NCI-H526 (cell line): ENCODE results near the gene PPP1R3C.

ENCODE experiments used
- DNase-seq, 2 experiments: peaks; one replicate each; lab custom pipeline; 2025; lab: John Stamatoyannopoulos, UW

PPP1R3C gene

DNA sequence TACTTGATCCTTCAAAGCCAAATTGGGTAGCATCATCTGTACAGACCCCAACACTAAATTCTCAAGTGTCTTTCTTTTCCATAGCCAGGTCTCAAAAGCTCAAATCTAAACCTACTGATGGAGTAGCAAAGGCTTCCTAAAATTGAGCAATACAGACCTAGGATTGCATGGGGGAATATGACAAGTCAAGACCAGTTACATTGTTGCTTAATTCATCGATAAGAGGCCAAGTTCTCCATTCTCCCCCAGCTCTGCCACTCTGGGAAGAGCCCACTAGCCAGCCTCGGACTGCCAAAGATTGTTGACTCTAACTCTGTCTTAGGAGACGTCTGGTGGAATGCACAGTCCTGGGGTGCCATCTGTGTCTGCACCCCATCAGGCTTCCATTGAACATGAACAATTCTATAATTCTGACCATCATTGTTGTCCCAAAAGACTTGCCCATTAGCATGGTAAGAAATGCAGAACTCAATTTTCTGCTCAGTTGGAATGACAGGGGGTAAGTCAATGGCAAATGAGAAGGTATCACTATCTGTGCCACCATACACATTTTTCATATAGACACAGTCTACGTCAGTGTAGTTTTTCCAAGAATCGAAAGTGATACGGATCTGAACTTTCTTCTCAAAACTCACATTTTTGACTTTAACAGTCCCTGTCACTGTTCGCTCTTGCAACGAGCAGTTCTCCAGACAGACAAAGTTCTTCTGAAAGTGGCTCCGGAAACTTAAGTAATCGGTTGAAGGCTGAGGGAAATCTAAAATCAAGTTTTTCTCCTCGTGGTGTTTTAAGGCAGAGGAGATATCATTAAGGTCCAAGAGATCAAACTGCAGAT, 2.9 kb downstream of the PPP1R3C start:
- DNase-seq, result no peak

DNA sequence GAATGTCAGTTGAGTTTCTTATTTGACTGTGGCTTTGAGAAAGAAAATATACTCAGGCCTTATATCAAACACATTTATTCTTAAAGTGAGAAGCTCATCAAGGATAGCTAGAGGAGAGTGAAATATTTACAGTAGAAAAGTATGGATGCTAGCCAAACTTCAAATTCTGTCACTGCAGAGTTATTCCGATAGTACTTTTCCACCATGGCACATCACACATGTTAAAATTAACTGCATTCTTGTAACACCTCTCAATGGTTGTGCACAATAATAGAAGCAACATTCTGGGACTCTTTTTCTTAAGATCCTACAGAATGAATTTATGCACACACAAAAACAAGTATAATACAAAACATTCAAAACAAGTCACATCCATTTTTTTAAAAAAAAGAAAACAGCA, 4.5 kb downstream of the PPP1R3C start:
- DNase-seq, result no peak

DNA sequence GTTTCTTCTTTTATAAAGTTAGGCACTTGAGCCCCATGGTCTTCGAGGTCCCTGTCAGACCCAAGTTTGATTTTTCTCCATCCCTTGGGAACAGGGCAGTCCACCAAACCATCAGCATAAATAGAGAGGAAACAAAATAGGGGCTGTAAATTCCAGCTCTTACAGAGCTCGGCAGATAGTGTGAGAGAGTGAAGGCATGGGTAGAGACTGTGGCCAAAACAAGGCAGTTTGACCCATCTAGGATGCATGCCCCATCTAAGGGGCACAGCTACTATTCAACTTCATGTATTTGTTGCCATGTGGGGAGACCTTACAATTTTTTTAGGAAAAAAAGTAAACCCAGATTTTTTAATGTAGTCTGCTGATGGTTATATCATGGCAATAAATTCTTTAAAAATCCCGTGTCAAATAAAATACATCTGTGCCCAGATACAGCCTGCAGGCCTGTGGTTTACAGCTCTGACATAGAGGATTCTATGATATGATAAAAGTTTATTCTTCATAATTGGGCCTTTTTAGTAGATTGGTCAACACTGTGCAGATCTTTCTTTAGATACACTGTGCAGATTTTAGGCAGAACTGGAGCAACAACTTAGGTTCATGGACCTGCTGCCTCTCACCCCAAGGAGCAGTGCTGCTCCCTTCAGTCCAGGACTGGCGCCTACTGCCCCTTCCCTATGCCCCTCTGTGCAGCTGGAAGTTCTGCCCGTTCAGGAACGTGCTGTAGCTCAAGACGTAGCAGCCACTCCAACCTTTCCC, 5.3 kb downstream of the PPP1R3C start:
- no peak for DNase-seq

DNA sequence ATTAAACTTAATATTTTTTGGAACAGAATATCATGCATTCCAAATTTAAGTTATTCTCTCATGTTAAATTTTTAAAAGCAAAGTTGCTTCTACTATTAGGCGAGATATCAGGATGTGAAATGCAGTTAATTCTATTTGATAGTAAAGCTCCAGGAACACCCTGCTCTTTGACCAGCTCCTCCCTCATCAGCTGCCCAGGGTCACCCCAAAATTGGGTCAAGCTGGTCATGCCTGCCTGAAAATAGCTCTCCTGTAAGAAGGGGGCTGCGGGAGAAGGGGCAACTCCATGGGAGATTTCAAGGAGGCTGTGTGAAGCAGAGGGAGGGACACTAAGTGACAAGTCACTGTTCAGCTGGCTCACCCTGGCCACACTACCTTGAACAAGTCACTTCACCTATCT, 5.9 kb downstream of the PPP1R3C start:
- no peak for DNase-seq

DNA sequence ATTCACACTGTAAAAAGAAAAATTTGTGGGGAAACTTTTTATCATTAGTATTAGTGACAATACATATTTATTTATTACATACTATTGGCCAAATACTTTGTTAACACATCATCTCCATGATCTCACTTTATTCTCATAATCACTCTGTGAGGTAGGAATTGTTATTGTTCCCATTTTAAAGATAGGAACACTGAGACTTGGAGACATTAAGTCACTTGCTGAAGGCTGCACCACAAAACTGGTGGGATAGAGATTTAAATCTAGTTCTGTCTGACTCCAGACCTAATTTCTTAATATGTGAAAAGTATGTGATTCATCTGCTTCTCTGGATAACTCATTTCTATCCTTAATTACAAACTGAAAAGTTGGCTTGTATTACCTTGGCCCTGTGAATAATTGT, 8.2 kb downstream of the PPP1R3C start:
- no peak for DNase-seq

DNA sequence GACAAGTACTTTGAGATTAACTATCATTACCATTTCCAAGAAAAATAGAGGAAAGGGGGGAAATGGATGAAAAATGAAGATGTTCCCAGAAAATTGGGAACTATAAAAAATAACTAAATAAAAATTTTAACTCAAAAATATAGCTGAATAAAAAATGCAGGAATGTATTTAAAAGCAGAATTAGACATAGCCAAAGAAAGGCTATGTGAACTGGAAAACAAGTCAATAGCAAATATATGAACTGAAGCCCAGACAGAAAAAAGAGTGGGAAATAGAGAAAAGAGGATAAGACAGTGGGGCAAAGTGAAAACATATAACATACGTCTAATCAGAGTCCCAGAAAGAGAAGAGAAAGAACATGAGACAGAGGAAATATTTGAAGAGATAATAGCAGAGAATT, 10.3 kb downstream of the PPP1R3C start:
- no peak for DNase-seq

DNA sequence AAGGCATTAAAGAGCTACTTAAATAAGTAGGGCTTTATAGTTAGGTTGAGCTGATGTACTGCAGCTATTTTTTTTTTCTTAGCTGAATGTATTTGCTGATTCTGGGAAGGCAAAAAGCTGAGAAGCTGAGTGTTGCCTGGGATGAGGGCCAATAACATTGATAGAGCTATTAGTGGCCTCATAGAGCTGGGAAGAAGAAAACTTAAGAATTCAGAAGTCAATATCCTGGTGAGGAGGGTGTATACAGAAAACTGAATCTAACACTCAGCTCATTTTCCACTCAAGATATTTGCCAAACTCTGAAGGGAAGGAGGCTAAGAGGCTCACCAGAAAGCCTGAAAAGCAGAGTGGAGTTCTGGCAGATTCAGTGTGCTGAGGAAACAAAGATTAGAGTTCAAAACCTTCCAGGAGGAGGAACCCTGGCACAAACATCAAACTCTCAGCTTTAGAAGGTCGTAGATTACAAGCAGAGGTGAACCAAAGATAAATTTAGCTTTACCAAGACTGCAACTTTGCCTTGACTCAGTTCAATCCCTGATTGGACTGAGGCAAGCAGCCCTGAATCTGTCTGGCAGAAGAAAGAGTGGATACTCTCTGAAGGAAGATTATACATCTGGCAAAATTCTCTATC, 11.3 kb downstream of the PPP1R3C start:
- DNase-seq, result no peak

DNA sequence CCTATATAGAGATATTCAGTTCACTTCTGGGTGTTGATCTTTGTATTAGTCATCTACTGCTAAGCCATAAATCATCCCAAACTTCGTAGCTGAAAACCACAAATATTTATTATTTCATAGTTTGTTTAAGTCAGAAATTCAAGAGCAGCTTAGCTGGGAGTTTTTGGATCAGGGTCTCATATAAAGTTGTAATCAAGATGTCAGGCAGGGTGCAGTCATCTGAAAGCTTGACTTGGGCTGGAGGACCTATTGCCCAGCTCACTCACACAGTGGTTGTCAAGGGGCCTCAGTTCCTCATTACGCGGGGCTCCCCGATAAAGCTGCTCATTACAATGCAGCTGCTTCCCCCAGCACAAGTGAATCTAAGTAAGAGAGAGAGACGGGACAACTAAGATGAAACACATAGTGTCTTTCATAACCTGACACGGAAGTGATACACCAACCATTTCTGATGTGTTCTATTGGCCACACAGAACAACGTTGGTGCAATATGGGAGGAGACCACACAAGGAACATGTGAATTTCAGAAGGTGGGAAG, 15.7 kb downstream of the PPP1R3C start:
- no peak for DNase-seq

DNA sequence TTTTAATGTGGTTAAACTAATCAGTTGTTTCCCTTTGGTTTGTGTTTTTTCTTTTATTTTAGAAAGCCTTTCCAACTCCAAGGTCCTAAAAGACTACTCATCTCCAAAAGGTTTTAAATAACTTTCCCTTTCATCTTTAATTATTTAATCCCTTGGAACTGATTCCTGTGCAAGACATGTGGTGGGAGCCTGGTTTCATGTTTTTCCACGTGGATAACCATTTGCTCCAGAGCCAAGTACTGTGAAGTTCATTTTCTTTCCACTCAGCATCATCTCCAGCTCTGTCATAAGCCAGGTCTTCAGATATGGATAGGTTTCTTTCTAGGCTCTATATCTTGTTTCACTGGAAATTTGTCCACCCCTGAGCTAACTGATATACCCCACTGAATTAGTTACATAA, 16.7 kb downstream of the PPP1R3C start:
- DNase-seq, result no peak

DNA sequence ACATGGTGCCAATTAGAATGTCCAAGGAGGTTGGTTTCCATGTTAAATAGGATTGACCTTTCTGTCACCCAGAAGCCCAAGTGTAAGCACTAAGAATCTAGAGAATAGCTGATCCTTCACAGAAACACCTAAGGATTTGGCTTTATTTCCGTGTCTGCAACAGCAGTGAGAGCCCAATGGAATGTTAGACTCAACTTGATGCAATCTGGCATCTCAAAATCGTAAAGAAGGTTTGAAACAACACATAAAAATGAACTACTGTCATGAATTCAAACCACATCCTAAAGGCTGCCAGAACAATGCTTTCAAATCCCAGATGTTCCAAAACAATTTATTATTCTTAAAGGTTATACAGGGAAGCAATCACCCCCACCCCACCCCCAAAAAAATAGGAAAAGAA, 18.6 kb downstream of the PPP1R3C start:
- DNase-seq, result no peak

DNA sequence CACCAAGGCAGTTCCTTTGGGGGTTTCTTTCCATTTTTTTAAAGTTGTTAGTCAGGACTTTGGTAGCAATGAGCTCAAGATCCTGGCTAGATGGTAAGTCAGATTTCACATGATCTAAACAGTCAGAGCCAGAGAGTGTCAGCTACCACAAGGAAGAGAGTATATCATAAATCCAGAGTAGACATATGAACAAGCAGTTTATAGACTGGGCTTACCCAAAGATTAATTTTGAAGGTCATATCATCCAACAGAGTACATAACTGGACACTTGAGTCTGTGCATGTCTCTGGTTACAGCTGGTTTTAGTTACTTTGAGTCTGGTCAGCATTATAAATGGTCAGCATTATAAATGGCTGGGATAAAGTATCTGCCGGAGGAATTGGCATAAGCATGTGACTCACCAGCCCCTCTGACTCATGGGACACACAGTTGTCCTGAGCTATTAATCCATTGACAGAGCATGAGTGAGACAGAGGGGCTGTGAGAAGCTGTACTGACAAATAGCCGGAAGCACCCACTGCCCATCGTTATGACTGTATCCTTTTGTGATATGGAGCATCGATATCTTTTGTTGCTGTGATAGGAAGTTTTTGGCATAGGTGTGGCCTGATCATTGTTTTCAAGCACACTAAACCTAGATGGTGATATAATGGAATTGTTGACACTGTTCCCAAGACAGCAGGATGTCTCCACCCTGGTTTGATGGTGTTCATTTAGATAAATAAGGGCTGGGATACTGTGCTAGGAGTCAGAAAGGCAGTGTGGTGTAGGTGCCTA, 19.3 kb downstream of the PPP1R3C start:
- DNase-seq, result no peak

DNA sequence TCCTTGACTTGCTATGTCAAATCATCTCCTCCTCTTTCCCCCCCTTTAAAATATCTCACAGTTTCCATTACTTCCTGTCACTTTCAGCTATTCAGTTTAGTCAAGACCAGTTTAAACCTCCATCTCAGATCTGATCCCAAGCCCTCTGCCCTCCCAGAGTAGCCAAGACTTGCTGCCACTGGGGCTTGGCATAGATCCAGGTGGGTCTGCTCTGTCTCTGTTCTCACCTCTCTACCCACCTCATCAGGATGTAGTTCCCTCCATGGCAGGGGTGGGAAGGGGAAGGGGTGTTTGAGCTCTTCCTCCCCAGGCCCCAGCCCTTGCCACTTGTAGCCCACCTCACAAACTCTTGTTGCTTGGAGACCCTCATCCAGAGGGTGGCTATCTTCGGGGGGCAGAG, 22.0 kb downstream of the PPP1R3C start:
- DNase-seq, result no peak

DNA sequence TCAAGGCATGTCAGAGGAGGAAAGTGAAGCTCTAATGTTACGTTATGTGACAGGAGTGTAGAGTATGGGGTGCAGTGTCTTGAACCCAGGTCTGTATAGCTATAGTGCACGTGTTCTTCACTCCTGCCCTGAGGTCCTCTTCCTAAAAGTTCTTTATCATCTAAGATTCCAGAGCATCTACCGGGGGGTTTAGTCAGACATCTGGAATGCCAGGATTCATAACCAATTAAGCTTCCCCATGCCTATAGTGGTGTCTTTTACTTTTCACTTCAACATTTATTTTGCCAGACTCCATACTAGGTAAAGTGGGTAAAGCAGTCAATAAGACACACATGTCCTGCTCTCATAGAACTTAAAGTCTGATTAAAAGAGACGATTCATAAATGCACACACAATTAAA, 22.4 kb downstream of the PPP1R3C start:
- DNase-seq, result no peak

DNA sequence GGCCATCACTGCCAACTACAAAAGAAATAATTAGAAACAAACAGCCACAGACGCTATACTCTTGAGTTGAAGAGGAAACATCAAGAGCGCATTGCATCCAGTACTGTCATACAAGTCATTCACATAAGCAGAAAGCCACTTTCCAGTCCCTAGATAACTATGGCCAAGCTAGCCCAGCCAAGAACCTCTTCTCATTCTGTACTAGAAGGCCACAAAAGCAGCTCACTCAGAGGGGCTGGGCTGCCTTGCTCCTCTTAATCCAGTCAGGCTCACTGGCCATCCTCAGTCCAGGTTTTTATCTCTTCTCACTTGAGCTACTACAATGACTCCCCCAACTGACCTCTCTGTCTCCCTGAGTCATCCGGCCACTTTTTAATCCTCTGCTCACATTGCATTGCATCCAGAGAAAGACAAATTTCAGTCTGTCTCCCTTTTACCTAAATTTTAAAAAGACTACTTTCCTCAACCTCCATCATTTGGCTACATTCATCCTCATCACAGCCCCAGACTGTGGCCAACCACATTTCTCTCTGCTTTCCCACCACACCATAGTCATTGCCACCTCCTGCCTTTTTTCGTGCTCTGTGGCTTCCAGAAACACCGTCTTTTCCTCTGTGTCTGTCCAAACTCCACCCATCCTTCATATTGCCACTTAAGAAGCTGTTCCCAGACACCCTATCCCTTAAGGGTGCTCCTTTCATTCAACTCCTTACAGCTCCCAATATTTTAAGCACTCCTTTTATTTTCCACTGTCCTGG, 25.0 kb downstream of the PPP1R3C start:
- DNase-seq, result no peak

DNA sequence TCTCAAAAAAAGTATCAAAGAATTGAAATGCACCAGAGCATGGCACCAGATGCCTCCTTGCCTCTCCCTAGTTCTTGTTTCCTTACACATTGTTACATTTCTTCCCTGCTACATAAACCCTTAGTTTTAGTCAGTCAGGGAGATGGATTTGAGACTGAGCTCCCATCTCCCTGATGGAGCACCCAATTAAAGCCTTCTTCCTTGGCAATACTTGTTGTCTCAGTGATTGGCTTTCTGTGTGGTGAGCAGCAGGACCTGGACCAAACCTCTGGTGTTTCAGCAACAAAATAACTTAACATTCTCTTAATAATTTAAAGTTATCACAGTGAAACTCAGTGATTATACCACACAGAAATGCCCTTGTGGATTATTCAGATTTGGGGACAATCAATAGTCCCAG, 26.9 kb downstream of the PPP1R3C start:
- no peak for DNase-seq

DNA sequence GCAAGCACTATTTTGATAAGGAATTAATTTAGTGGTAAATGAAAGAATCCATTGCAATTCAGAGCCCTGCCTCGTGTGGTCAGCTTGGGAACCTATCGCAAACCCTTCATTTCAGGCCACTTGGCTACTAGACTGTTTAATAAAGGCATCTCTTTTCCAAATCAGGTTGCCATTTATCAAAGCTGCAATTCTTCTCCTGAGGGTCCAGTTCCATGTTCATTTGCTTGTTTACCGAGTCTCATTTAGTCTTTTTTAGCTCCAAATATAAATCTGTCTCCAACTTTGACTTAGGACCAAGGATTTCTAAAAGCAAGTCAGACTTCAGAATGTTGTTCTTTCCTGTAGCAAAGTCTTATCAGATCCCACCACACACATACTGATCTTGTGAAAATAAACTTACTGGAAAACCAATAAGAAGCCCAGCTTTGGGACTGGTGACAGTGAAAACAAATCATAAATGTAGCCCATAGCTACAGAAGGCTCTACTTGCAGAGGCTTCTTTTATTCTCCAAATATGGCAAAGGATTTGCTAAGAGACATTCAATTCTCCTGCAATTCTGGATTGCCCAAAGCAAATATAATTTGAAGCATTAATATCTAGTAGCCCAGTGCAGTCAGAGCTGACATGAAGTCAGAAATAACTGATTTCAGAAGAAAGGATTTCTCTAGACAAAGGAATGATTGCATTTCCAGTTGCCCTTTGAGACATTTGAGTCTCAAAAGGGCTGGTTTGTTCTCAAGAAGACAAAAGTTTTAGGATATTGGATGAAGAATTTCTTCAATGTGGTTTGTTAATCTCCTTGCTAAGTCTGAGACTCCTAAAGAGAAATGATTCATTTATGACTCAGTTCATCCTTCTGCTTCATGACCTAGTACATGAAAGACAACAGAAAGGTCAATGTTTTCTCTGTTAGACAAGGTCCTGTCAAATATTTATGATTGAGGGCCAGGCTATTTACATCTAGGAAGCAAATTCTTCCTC, 28.0 kb downstream of the PPP1R3C start:
- no peak for DNase-seq

DNA sequence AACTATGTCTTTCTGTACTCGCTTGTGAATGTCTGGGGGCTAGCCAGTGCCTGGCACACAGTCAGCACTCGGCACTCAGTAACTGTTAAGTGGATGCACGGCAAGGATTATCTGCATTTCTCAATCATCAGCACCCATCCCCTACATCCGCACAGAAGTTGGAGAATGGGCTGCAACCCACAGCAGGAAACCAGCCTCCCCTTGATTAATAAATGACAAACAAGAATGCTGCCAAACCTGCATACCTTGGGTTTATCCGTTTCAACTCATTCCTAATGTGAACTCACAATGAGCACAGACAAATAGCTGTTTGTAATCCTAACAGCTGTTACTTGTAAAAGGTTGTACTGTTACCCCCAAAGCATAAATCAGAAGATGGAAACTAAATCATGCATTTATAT, 28.9 kb downstream of the PPP1R3C start:
- no peak for DNase-seq

DNA sequence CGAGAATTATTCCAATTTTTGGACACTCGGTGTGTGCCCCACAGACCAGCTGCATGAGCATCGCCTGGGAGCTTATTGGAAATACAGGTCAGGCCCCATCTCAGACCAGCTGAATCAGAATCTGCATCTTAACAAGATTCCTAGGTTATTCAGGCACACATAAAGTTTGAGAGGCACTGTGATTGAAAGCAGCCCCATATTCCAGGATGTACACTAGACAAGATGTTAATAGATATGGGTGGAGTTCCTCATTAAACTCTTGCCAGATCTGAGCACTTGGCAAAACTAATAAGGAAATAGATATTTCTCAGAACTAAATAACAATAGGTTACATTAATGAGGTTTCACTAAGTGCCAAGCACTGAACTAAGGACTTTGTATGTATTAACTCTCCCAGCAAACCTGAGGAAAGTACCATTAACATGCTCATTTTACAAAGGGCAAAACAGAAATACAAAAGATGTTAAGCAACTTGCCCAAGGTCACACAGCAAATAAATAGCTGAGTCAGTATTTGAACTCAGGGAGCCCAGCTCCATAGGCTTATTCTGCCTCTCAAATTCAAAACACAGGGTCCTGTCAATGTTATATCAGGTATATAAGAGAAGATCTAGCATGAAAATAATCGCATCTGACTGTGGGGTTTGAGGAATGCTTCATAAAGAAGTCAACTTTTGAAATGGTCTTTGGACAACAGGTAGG, 29.9 kb downstream of the PPP1R3C start:
- DNase-seq, result no peak

DNA sequence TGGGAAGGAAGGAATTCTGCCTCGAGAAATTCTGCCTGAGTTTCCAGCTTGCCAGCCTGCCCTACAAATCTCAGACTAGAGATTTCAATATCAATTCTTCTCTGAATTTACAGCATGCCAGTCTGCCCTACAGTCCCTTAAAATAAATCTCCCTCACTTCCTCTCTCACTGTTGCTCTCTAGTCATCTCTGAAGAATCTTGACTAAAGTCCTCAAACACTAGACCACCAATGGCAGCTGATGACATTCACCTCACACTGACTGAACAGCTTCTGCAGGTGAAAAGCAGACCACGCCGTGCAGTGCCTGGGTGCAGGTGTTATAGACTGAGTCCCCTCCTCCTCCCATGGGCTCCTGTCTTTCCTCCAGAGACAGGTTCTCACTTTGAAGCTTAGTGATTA, 30.4 kb downstream of the PPP1R3C start:
- DNase-seq, result no peak
